ENCODE data around the gene KANSL2.

GRCh38 chr12:48696626-48697025 is 14.6 kb upstream of the KANSL2 start:
- TF ChIP-seq POLR2AphosphoS5 (IDR thresholded peaks at IDR 0.05; ENCODE audit: low read depth, low read length) (no peak), POLR2A (IDR thresholded peaks at IDR 0.05; ENCODE audit: low read depth, low read length) (no peak), TAF1 (IDR thresholded peaks at IDR 0.05; ENCODE audit: low read depth, low read length) (no peak)

All from GM12891 (cell line).